Colon (tissue), 2 donors: ENCODE data around the gene CTCFL.

Experiments
- FAIRE-seq: peaks from 2 replicates; lab custom pipeline; 2012; peaks lifted over from hg19 to GRCh38; lab: Jason Lieb, UNC
- donor health status: control.
- donor health status: control.

The CTCFL gene

DNA sequence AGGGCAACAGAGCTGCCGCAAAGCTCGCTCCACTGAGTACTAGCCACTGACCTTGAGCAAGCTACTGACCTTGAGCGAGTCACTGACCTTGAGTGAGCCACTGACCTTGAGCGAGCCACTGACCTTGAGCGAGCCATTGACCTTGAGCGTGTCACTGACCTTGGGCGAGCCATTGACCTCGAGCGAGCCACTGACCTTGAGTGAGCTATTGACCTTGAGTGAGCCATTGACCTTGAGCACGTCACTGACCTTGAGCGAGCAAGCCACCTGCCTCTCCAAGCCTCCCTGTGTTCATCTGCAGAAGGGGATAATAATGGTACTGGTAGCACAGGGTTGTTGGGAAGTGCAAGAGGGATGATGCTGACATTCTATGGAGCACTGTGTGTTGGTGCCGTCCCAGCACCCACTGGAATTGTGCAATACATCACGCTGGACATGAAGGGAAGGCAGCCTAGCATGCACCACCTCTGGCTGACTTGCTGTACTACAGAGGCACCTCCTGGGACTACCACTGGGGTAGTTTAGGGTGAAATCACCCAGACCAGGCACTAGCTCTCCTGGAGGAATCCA lies 60.2 kb downstream of the CTCFL start:
- no peak for FAIRE-seq

DNA sequence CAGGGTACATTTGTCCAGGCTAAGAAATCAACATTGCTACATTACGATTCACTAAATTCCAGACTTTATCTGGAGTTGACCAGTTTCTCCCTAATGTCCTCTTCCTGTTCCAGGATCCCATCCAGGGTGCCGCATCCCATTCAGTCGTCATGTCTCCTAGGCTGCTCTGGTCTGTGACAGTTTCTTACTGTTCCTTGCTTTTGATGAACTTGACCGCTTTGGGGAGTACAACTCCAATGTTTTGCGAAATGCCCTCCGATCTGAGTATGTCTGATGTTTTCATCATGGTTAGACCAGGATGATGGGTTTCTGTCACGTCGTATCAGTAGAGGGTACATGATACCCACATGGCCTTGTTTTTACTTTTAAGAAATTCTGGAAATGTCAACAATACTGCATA lies 62.2 kb downstream of the CTCFL start:
- no peak for FAIRE-seq

DNA sequence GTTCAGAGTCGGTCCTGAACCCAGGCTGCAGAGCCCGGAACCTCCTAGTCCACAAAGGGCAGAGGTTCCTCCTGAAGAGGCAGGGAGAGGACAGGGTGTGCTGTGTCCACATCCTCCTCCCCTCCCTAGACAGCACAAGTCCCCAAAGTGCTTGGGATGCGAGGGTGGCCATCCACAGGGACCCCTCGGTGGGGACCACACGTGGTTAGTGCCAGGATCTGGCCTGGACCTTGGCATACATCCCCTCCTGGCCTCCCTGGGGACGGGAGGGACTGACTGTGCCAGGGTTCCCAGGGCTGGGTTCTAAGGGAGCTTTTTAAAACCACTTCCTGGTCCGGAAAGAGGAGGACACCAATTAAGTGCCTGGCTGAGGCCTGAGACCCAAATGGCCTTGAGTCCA lies 63.2 kb downstream of the CTCFL start:
- no peak for FAIRE-seq

DNA sequence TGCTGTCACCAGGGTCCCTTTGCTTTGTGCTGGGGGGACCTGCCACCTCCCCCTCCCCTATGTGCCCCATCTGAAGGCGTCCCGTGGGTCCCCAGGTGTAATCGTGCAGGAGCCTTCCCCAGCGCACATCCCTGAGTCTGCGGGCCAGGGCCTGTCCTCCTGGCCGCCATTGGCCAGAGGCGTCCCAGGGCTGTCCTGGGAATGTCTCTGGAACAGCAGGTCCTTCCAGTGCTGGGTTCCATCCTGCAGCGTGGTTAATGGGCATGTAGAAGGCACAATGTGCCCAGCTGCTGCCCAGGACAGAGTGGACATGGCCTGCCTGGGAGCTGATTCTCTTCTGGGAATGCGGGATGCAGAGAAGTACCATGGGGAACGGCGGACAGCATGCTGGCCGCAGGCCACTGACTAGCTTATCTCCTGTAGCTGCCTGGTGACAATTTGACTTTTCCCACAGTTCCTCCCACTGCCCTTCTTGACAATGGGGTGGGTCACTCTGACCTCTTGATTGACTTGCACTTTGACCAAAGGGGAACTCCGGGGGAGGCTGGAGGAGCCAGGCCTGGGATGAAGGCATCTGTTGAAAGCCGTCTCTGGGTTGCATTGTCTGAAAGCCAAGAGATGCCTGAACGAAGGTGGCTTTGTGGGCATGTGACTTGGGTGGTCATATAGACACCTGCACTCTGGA lies 64.0 kb downstream of the CTCFL start:
- FAIRE-seq = no peak

DNA sequence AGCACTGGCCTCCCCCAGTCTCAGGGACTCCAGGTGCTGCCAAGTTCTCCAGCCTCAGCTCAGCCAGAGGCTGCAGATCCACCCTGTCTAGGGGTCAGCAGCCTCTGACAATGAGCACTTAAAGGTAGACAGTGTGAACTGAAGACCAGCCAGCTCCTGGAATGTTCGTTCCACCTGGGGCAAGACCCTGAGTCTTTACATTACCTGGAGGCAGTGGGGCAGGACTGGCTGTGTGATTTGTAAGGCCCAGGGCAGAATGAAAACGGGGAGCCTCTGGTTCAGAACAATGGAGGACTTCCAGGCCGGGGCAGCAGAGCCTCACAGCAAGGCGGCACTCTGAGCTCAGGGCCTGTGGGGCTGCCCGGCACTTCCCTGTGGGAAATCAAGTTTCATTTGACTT lies 65.0 kb downstream of the CTCFL start:
- FAIRE-seq = no peak

DNA sequence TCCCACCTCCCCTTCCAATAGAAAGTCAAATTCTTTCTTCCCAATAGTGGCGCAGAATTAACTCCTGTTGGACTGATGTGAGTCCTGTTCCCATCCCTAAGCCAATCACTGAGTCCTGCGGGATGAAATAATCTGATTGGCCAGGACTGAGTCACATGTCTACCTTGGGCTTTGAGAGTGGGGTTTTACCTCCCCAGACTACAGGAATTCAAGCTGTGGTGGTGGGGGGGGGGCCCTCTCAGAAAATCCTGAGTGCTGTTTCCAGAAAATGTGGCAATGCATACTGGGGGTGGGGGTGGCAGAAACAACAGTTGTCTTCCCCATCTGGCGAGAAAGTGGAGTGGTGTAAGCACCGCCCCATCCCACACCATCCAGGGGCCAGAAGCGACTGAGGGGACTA lies 65.7 kb downstream of the CTCFL start:
- FAIRE-seq = no peak

DNA sequence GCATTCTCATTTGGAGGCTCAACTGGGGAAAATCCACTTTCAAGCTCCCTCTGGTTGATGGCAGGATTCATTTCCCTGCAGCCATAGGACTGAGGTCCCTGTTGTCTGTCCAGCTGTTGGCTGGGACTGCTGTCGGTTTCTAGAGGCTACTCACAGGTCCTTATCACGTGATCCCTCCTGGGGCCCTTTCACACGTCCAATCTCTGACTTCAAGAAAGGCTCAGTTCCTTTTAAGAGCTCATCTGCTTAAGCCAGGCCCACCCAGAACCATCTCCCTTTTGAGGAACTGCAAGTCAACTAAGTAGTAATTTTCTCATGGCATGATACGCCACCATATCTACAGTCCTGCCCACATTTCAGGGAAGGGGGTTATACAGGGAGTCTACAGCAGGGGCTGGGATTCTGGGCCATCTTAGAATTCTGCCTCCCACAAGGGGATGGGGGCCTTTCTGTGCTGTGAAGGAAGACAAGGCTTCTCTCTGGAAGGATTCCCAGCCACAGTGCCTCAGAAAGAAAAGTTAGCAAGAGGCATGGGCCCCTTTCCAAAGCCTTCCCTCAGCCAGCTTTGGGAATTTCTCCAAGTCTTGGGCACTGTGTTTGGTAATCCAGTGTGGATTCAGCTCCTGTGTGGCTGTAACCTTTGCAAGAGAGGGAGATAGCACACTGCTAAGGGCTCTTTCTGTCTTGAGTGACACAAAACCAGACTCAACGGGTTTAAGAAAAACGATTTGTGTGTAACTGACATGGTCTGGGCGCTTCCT lies 66.4 kb downstream of the CTCFL start:
- no peak for FAIRE-seq

DNA sequence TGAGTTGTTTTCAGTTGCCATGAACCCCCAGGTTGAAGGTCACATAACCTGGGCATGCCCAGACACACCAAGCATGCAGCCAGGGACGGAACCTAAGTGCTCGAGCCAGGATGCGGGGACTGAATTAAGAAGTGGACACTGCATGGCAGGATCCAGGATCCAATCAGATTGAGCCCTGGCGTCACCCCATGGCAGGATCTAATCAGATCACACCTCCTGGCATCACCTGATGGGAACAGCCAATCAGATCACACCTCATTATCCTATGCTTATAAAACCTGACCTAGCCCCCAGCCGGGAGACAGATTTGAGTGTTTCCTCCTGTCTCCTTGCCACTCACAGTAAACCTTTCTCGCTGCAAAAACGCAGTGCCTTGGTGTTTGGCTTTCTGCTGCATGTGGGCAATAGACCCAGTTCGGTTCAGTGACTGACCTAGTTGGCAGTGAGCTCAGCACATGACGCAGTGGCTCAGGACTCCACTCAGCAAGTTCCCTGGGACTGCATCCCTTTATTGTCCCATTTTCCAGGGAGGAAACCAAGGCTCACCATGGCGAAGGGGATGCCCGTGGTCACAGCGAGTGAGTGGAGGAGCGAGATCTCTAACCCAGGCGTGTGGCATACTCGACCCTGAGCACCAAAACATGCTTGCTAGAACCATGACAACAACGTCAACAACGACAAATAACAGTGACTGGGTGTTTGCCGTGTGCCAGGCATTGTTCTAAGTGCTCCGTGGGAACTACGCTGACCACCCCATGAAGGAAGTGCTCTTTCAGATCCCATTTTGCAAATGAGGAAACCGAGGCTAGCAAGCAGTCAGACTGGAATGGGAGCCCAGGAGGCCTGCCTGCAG lies 67.5 kb downstream of the CTCFL start:
- no peak for FAIRE-seq

GRCh38 chr20:57456116-57456515 lies 68.8 kb downstream of the CTCFL start:
- no peak for FAIRE-seq

DNA sequence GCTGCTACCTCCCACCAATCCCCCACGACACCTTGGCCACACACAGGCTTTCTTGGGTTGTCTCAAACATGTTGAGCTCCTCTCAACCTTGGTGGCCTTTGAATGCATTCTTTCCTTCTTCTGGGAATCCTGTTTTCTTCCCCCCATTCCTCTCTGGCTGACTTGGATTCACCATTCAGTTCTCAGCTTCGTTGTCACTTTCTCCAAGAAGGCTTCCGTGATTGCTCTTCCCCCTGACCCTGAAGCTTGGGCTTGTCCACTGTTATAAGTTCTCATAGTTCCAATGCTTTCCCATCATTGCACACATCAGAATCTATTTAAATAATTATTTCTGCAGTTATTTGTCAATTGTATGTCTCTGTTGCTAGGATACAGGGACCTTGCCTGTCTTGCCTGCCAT lies 69.6 kb downstream of the CTCFL start:
- no peak for FAIRE-seq

GRCh38 chr20:57451795-57452661 lies 72.9 kb downstream of the CTCFL start:
- FAIRE-seq = no peak

GRCh38 chr20:57451431-57451794 lies 73.5 kb downstream of the CTCFL start:
- no peak for FAIRE-seq

- FAIRE-seq = no peak
These were observed 74.0 kb downstream of the CTCFL start for GRCh38 chr20:57450931-57451330.

DNA sequence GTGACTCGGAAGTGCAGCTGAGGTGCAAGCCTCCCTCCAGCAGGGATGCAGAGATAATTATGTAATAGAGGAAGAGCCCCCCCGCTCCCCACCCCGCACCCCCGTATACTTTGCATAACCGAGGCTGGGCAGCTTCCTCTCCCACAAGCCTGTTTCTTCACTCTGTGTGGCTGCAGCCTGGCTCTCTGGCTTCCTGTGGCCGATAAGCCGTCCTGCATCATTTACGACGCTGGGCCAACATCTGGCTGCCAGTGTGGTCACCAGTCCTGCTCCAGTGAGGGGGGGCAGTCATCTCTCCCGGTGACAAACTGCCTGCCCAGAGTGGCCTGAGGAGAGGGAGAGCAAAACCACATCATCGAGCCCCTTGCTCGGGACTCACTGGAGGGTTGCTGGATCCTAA lies 74.5 kb downstream of the CTCFL start:
- FAIRE-seq = no peak

DNA sequence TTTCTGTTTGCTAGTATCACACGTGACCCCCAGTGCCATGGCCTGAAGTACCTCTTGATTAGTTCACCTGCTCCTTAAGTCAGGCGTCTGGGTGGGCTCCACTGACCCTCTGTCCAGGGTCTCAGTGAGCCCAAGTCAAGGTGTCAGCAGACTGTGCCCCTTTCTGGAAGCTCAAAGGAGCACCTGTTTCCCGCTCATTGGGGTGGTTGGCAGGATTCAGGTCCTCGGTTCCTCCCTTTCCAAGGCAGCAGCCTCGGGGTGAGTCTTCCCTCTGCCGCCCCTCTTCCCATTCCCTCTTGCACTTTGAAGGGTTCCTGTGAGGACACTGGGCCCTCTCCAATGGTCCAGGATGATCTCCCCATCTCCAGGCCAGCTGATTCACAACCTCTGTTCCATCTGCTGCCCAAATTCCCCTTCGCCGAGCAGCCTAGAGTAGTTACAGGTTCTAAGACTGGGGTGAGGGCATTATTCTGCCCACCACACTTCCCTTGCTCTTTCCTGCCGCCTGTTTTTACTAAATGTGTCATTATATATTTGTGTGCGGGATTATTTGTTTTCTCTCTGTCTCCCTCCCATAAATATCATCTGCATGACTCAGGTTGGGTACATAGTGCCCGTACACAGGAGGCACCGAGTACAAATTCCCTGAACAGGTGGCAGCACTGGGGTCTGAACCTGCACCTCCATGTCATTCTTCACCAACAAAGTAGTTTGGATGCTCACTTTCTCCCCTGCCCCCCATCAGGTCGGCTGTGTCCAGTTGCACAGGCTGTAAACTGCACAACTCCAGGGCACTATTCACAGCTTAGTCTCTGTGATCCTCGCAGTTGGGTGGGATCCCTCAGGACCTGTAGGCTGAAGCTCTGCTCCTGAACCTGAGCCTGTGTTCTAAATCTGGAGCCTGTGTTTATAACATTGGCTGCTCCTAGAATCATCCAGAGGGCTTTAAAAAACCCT lies 75.3 kb downstream of the CTCFL start:
- FAIRE-seq = no peak

GRCh38 chr20:57448764-57449354 lies 76.1 kb downstream of the CTCFL start:
- FAIRE-seq = no peak
